HG02885 (cell line): Measurements from ENCODE around the gene SEC14L6.
"Not testable (repeated sequence)": the region's sequence is repeated elsewhere in the genome, so short reads cannot be mapped to it uniquely, and the experiment has no call there.

Source experiments
- ATAC-seq: cut with Tn5 transposase; IDR thresholded peaks from one replicate; pipeline ENCODE4 v1.9.1; 2021; ENCODE audit warnings: mild to moderate bottlenecking; ENCODE audit not compliant: unreplicated experiment, poor library complexity

SEC14L6 gene

GRCh38 chr22:30568137-30568805 lies 21.7 kb upstream of the SEC14L6 start:
- ATAC-seq, result no peak

GRCh38 chr22:30567277-30567676 lies 20.7 kb upstream of the SEC14L6 start:
- ATAC-seq, result not testable (repeated sequence)

- ATAC-seq, result no peak
These were observed 19.6 kb upstream of the SEC14L6 start for GRCh38 chr22:30566125-30566524.

- no peak for ATAC-seq
These were observed 18.8 kb upstream of the SEC14L6 start for GRCh38 chr22:30565341-30565740.

GRCh38 chr22:30564761-30565119 lies 18.2 kb upstream of the SEC14L6 start:
- no peak for ATAC-seq

GRCh38 chr22:30564045-30564760 lies 17.7 kb upstream of the SEC14L6 start:
- no peak for ATAC-seq

GRCh38 chr22:30562366-30562765 lies 15.8 kb upstream of the SEC14L6 start:
- no peak for ATAC-seq

- no peak for ATAC-seq
These were observed 15.1 kb upstream of the SEC14L6 start for GRCh38 chr22:30561402-30562189.

GRCh38 chr22:30560643-30561202 lies 14.2 kb upstream of the SEC14L6 start:
- not testable (repeated sequence) for ATAC-seq

GRCh38 chr22:30559889-30560288 lies 13.3 kb upstream of the SEC14L6 start:
- no peak for ATAC-seq

- ATAC-seq, result no peak
These were observed 10.7 kb upstream of the SEC14L6 start for GRCh38 chr22:30557243-30557642.

- no peak for ATAC-seq
These were observed 9.8 kb upstream of the SEC14L6 start for GRCh38 chr22:30556388-30556787.

GRCh38 chr22:30555282-30556210 lies 9.0 kb upstream of the SEC14L6 start:
- ATAC-seq, result no peak

GRCh38 chr22:30553971-30554370 lies 7.4 kb upstream of the SEC14L6 start:
- no peak for ATAC-seq

GRCh38 chr22:30552719-30553118 lies 6.2 kb upstream of the SEC14L6 start:
- no peak for ATAC-seq

GRCh38 chr22:30551813-30552212 lies 5.3 kb upstream of the SEC14L6 start:
- ATAC-seq, result not testable (repeated sequence)

GRCh38 chr22:30547188-30547587 lies 647 bp upstream of the SEC14L6 start:
- ATAC-seq, result no peak

GRCh38 chr22:30542811-30543188 lies 3.7 kb downstream of the SEC14L6 start:
- no peak for ATAC-seq

GRCh38 chr22:30541961-30542810 lies 4.4 kb downstream of the SEC14L6 start:
- ATAC-seq, result no peak
